Upper lobe of left lung (tissue), 4 donors: ENCODE results near the gene ATCAY.
"Not testable (repeated sequence)": the region's sequence is repeated elsewhere in the genome, so short reads cannot be mapped to it uniquely, and the experiment has no call there.

Experiments used
- EP300 ChIP-seq, 4 donors: sonication (generic); formaldehyde crosslinking; IDR thresholded peaks; one replicate each; pipeline ENCODE4 v1.5.1; 2017; ENCODE audit warnings: antibody characterized with exemption in 4 of 4, control low read depth in 2 of 4
- TF ChIP-seq, protein P1 (sequence below), 6 experiments: fragments of 450-650 bp in 4 of 6; fragments of 200-600 bp in 2 of 6; sonication (generic) in 2 of 6; IDR thresholded peaks; one replicate each; pipeline ENCODE4 v1.5.1; 2016 to 2019; ENCODE audit warnings: antibody characterized with exemption in 6 of 6

DNA sequence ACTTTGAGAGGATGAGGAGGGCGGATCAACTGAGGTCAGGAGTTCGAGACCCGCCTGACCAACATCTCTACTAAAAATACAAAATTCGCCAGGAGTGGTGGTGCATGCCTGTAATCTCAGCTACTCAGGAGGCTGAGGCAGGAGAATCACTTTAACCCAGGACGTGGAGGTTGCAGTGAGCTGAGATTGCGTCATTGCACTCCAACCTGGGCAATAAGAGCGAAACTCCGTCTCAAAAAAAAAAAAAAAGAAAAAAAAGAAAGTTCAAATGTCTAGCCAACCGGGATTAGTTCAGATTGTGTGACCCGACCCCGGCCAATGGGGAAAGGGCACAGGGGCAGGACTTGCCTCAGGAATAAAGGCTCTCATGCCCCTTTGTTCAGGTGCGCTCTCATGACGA, 5.8 kb upstream of the ATCAY start:
- TF ChIP-seq, protein P1, sequence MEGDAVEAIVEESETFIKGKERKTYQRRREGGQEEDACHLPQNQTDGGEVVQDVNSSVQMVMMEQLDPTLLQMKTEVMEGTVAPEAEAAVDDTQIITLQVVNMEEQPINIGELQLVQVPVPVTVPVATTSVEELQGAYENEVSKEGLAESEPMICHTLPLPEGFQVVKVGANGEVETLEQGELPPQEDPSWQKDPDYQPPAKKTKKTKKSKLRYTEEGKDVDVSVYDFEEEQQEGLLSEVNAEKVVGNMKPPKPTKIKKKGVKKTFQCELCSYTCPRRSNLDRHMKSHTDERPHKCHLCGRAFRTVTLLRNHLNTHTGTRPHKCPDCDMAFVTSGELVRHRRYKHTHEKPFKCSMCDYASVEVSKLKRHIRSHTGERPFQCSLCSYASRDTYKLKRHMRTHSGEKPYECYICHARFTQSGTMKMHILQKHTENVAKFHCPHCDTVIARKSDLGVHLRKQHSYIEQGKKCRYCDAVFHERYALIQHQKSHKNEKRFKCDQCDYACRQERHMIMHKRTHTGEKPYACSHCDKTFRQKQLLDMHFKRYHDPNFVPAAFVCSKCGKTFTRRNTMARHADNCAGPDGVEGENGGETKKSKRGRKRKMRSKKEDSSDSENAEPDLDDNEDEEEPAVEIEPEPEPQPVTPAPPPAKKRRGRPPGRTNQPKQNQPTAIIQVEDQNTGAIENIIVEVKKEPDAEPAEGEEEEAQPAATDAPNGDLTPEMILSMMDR (IDR thresholded peaks at IDR 0.05): not testable (repeated sequence)
- TF ChIP-seq EP300 (IDR thresholded peaks at IDR 0.05): not testable (repeated sequence)
